Gastroesophageal sphincter (tissue), 4 donors: ENCODE data around the gene PPM1B. TPM values are rescaled to one million over a fixed set of nuclear protein-coding genes. Genes with fewer than 3 reads are reported as not detected.
A peak's percentile ranks its signal among the peaks of the same experiment; 100 is the strongest.

Source experiments
- ATAC-seq: fragments of 150-250 bp; one replicate; pipeline ENCODE4 v1.9.1; 2016; ENCODE audit warnings: mild to moderate bottlenecking, moderate library complexity
- H3K27ac ChIP-seq, 4 donors: fragments of 200-600 bp; sonication (generic) in 3 of 4; 1 replicate in 3 of 4; 2 replicates in 1 of 4; pipeline ENCODE4 v1.5.1; 2016 to 2019
- H3K27me3 ChIP-seq: fragments of 200-600 bp; sonication (generic); one replicate; pipeline ENCODE4 v1.5.1; 2019
- H3K36me3 ChIP-seq, 2 donors: fragments of 200-600 bp; sonication (generic); one replicate each; pipeline ENCODE4 v1.5.1; 2019; ENCODE audit warnings: control low read depth in 1 of 2
- H3K4me1 ChIP-seq, 3 donors: fragments of 200-600 bp; sonication (generic); 1 replicate in 2 of 3; 2 replicates in 1 of 3; pipeline ENCODE4 v1.5.1; 2016 to 2019; ENCODE audit warnings: control low read depth in 2 of 3
- H3K4me3 ChIP-seq, 2 donors: fragments of 200-600 bp; sonication (generic); one replicate each; pipeline ENCODE4 v1.5.1; 2019; ENCODE audit warnings: mild to moderate bottlenecking in 1 of 2, moderate library complexity in 1 of 2
- H3K9me3 ChIP-seq, 3 donors: fragments of 200-600 bp; sonication (generic); one replicate each; pipeline ENCODE4 v1.5.1; 2017 to 2019; ENCODE audit warnings: control low read depth in 2 of 3
- CTCF ChIP-seq, 4 experiments: fragments of 200-600 bp in 2 of 4; fragments of 450-650 bp in 2 of 4; sonication (generic) in 1 of 4; IDR thresholded peaks; one replicate each; pipeline ENCODE4 v1.5.1; 2017 to 2019; ENCODE audit warnings: antibody characterized with exemption in 4 of 4, mild to moderate bottlenecking in 2 of 4, moderate library complexity in 2 of 4
- EP300 ChIP-seq: sonication (generic); formaldehyde crosslinking; IDR thresholded peaks from one replicate; pipeline ENCODE4 v1.6.1; 2017; ENCODE audit warnings: antibody characterized with exemption, mild to moderate bottlenecking
- POLR2A ChIP-seq, 2 donors: fragments of 450-650 bp; IDR thresholded peaks; one replicate each; pipeline ENCODE4 v1.6.1; 2017; ENCODE audit warnings: antibody characterized with exemption in 2 of 2, mild to moderate bottlenecking in 2 of 2, moderate library complexity in 1 of 2
- POLR2AphosphoS5 ChIP-seq: sonication (generic); formaldehyde crosslinking; IDR thresholded peaks from one replicate; pipeline ENCODE4 v1.6.1; 2017; ENCODE audit warnings: antibody characterized with exemption
- WGBS, 2 donors: methylation state at CpG; one replicate each; pipeline ENCODE4 v1.1.5; 2018; ENCODE audit warnings: low coverage in 1 of 2; 5-methylcytosine and 5-hydroxymethylcytosine counted together
- total RNA-seq, 4 donors: library from RNA; depleted of rRNA; stranded (reverse); fragments of >200 nt; gene quantifications; one replicate each; pipeline ENCODE4 v1.1.0, GENCODE V29; 2016

The PPM1B gene
- total RNA-seq, 4 donors from 2014 or later, result 62.9 to 125 (median 81.3) TPM

- no peak overlapping the region for H3K27ac ChIP-seq
- H3K9me3 ChIP-seq, result no peaks in the 10 kb centered on the region
- H3K27me3 ChIP-seq, result peaks cover 12% of the 10 kb centered on the region
- no peaks in the 10 kb centered on the region for H3K36me3 ChIP-seq
- H3K4me3 ChIP-seq, result no peak overlapping the region
- ATAC-seq, result no peak
- TF ChIP-seq EP300, result no peak
- no peak for TF ChIP-seq CTCF (IDR thresholded peaks at IDR 0.05)
- TF ChIP-seq POLR2AphosphoS5, result no peak
- no peak for TF ChIP-seq POLR2A (IDR thresholded peaks at IDR 0.05)
- H3K4me1 ChIP-seq, result peaks cover 0 to 2% (median 0%) of the 10 kb centered on the region in 3 donors
- WGBS, 2 donors, result 42 to 52% methylated on average over 6 to 8 of the region's 23 CpGs
Measured at GRCh38 chr2:44166096-44166495, 2.6 kb upstream of the PPM1B start.

GRCh38 chr2:44167311-44167907 is 1.3 kb upstream of the PPM1B start:
- ATAC-seq, result no peak
- Histone ChIP-seq H3K4me3 (peak overlapping the region; percentile 44 to 52), H3K36me3 (no peaks in the 10 kb centered on the region), H3K27ac (peak overlapping the region; percentile 86 to 97 (median 92)), H3K27me3 (peaks cover 12% of the 10 kb centered on the region), H3K4me1 (peaks cover 0 to 16% (median 0%) of the 10 kb centered on the region in 3 donors), H3K9me3 (no peaks in the 10 kb centered on the region)
- WGBS, 2 donors, result 28 to 31% methylated on average over 9 to 17 of the region's 18 CpGs
- TF ChIP-seq POLR2A (IDR thresholded peaks at IDR 0.05) (no peak), CTCF (IDR thresholded peaks at IDR 0.05) (no peak), POLR2AphosphoS5 (no peak), EP300 (no peak)

GRCh38 chr2:44167908-44168680 is 581 bp upstream of the PPM1B start:
- Histone ChIP-seq H3K27ac (peak overlapping the region; percentile 86 to 97 (median 92)), H3K4me3 (peak overlapping the region; percentile 44 to 52), H3K4me1 (peaks cover 0 to 22% (median 0%) of the 10 kb centered on the region in 3 donors), H3K9me3 (no peaks in the 10 kb centered on the region), H3K36me3 (no peaks in the 10 kb centered on the region), H3K27me3 (peaks cover 12% of the 10 kb centered on the region)
- TF ChIP-seq POLR2AphosphoS5 (peak; percentile 47), EP300 (no peak), POLR2A (IDR thresholded peaks at IDR 0.05) (peak; percentile 31 to 40), CTCF (IDR thresholded peaks at IDR 0.05) (peak in 1 of 4 experiments; percentile 28)
- peak; percentile 91 for ATAC-seq
- WGBS, 2 donors, result 1 to 2% methylated on average over 12 to 26 of the region's 46 CpGs

GRCh38 chr2:44169155-44169898 is 652 bp downstream of the PPM1B start:
- peaks cover 0 to 35% (median 3%) of the 10 kb centered on the region in 3 donors for H3K4me1 ChIP-seq
- H3K27me3 ChIP-seq, result peaks cover 12% of the 10 kb centered on the region
- no peak for ATAC-seq
- H3K9me3 ChIP-seq, result no peaks in the 10 kb centered on the region
- H3K27ac ChIP-seq, result peak overlapping the region; percentile 92 to 99 (median 98)
- WGBS, 2 donors, result 0 to 1% methylated on average over 7 to 15 of the region's 54 CpGs
- H3K36me3 ChIP-seq, result no peaks in the 10 kb centered on the region
- H3K4me3 ChIP-seq, result peak overlapping the region; percentile 90 to 97
- TF ChIP-seq POLR2AphosphoS5, result no peak
- TF ChIP-seq EP300, result no peak
- TF ChIP-seq POLR2A (IDR thresholded peaks at IDR 0.05), result no peak
- TF ChIP-seq CTCF (IDR thresholded peaks at IDR 0.05), result no peak
